Loucy (cell line): Measurements from ENCODE around the gene CDC26.

Experiments used
- CTCF ChIP-seq: fragments of 200-600 bp; sonication (generic); conservative IDR thresholded peaks from 2 replicates; pipeline ENCODE4 v1.5.1; 2014; ENCODE audit warnings: mild to moderate bottlenecking, antibody characterized with exemption, low read length
- EZH2phosphoT487 ChIP-seq: fragments of 200-600 bp; IDR thresholded peaks from 2 replicates; pipeline ENCODE4 v1.6.1; 2018; ENCODE audit warnings: antibody characterized with exemption, mild to moderate bottlenecking, moderate library complexity, borderline replicate concordance

- TF ChIP-seq EZH2phosphoT487 (no peak), CTCF (no peak)
Measured at GRCh38 chr9:113221800-113222481, 53.4 kb downstream of the CDC26 start.
